Type B pancreatic cell (in vitro differentiated cells): ENCODE data around the gene HTRA1. TPM values are rescaled to one million over a fixed set of nuclear protein-coding genes. Genes with fewer than 3 reads are reported as not detected.

Source experiments
- DNase-seq: peaks from one replicate; pipeline ENCODE4 v3.0.0; 2021; ENCODE audit warnings: mixed read lengths; ENCODE audit not compliant: unreplicated experiment; ENCODE audit errors: extremely low spot score
- H3K27ac Mint-ChIP-seq: 2 replicates; pipeline ENCODE4 v1.8.0; 2021; ENCODE audit warnings: mild to moderate bottlenecking, mixed read lengths
- H3K27me3 Mint-ChIP-seq: 2 replicates; pipeline ENCODE4 v1.8.0; 2021; ENCODE audit warnings: mixed read lengths
- H3K36me3 Mint-ChIP-seq: 2 replicates; pipeline ENCODE4 v1.8.0; 2021; ENCODE audit warnings: mixed read lengths
- H3K4me1 Mint-ChIP-seq: one replicate; pipeline ENCODE4 v1.8.0; 2021; ENCODE audit warnings: mixed read lengths; ENCODE audit not compliant: unreplicated experiment
- H3K4me3 Mint-ChIP-seq: 2 replicates; pipeline ENCODE4 v1.8.0; 2021; ENCODE audit warnings: mild to moderate bottlenecking, mixed read lengths
- H3K9me3 Mint-ChIP-seq: 2 replicates; pipeline ENCODE4 v1.8.0; 2021; ENCODE audit warnings: mixed read lengths
- long read RNA-seq: library from polyadenylated mRNA; unstranded; transcript quantifications from one replicate; pipeline ENCODE4 v2.0.0, GENCODE V29; 2020
- total RNA-seq: library from RNA; stranded (reverse); gene quantifications from 2 replicates; pipeline ENCODE4 v1.2.1, GENCODE V29; 2021; ENCODE audit warnings: low replicate concordance
- TF ChIP-seq, protein P1 (sequence below): fragments of 200-600 bp; sonication (generic); conservative IDR thresholded peaks from 2 replicates; pipeline ENCODE4 v1.5.0; 2021; ENCODE audit warnings: antibody characterized with exemption, mild to moderate bottlenecking

The HTRA1 gene
- total RNA-seq: 12.9 and 32.6 TPM in 2 replicates
- long read RNA-seq, transcript HTRA1-201 (9 exons, 2,120 nt): major isoform, 6 of 8 reads
- long read RNA-seq, partial matches to known transcripts: 0 of 8 reads
- long read RNA-seq, other reads (novel, unspliced or antisense): 1 of 8 reads

DNA sequence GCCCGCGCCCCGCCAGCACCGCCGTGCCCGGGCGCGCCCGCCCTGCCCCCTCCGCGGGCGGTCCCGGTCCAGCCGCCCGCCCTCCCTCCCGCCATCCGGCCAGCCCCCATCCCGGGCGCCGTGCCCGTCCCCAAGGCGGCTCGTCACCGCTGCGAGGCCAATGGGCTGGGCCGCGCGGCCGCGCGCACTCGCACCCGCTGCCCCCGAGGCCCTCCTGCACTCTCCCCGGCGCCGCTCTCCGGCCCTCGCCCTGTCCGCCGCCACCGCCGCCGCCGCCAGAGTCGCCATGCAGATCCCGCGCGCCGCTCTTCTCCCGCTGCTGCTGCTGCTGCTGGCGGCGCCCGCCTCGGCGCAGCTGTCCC is at the start of gene HTRA1:
Gene HTRA1 (plus strand): TSS at position 187 of the 362 bp plus-strand sequence. CDS start 100 bp downstream, at position 287.
- Mint-ChIP-seq H3K36me3 (no peaks in the 10 kb centered on the region), H3K27ac (no peak within 1 kb of the TSS), H3K9me3 (no peaks in the 10 kb centered on the region), H3K4me3 (peak within 1 kb of the TSS; percentile 91), H3K4me1 (peaks cover 5% of the 10 kb centered on the region), H3K27me3 (peaks cover 78% of the 10 kb centered on the region)
- TF ChIP-seq, protein P1, sequence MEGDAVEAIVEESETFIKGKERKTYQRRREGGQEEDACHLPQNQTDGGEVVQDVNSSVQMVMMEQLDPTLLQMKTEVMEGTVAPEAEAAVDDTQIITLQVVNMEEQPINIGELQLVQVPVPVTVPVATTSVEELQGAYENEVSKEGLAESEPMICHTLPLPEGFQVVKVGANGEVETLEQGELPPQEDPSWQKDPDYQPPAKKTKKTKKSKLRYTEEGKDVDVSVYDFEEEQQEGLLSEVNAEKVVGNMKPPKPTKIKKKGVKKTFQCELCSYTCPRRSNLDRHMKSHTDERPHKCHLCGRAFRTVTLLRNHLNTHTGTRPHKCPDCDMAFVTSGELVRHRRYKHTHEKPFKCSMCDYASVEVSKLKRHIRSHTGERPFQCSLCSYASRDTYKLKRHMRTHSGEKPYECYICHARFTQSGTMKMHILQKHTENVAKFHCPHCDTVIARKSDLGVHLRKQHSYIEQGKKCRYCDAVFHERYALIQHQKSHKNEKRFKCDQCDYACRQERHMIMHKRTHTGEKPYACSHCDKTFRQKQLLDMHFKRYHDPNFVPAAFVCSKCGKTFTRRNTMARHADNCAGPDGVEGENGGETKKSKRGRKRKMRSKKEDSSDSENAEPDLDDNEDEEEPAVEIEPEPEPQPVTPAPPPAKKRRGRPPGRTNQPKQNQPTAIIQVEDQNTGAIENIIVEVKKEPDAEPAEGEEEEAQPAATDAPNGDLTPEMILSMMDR: no peak
- DNase-seq: no peak

DNA sequence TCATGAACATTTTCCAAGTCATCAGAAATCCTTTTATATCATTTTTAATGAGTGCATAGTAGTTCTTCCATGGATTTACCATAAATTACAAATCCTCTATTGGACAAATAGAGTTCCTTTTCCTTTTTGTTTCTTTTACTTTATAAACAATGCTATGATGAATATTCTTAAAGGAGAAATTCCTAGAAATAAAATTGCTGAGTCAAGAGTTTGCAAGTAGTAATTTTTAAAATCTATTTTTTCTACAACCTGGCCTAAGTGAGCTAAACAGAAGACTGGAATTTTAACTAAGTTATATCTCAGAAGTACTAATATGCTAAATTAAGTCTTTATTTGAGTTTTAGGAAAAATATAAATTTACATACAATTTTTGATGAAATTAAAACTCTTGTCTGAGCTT is 48.0 kb upstream of the HTRA1 start:
- Mint-ChIP-seq H3K4me3 (no peak overlapping the region), H3K4me1 (no peaks in the 10 kb centered on the region), H3K36me3 (peaks cover 11% of the 10 kb centered on the region), H3K9me3 (no peaks in the 10 kb centered on the region), H3K27ac (no peak overlapping the region), H3K27me3 (no peaks in the 10 kb centered on the region)
- no peak for DNase-seq
- TF ChIP-seq, protein P1: no peak

DNA sequence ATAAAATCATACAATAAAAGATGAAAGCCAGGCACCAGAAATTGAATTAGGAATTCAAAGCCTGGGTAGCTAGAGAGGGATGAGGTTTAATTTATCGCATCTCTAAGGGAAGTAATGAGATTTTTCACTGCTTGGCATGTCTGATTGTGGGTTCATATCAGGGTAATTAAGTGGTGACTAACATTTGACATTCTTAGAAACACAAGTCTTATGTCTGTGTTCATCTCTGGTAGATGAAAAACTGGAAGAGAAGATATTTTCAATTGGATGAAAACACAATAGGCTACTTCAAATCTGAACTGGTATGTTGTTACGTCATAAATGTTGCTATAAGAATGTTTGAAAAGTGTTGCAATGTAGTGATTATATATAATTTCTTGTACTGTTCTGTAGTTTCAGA is 43.7 kb upstream of the HTRA1 start:
- no peaks in the 10 kb centered on the region for H3K27me3 Mint-ChIP-seq
- no peak for DNase-seq
- H3K9me3 Mint-ChIP-seq: no peaks in the 10 kb centered on the region
- TF ChIP-seq, protein P1: no peak
- H3K4me1 Mint-ChIP-seq: peaks cover 6% of the 10 kb centered on the region
- no peak overlapping the region for H3K4me3 Mint-ChIP-seq
- H3K36me3 Mint-ChIP-seq: peaks cover 24% of the 10 kb centered on the region
- H3K27ac Mint-ChIP-seq: no peak overlapping the region

DNA sequence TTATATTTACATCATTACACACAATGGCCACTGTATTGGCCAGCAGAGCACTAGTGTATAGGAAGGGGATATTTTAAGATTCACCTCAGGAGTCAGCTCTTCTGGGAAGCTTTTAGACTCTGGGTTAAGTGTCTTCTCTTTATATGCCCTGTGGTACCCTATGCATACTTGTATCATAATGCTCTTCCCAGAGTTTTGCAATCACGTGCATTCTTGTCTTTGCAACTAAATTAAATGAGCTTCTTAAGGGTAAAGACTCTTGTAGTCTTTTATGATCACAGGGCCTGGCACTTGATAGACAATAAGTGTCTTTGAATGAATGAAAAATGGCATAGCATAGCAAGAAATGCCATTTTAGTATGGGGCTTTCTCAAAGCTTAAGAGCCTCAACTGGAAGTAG is 42.3 kb upstream of the HTRA1 start:
- Mint-ChIP-seq H3K27me3 (no peaks in the 10 kb centered on the region), H3K27ac (no peak overlapping the region), H3K9me3 (no peaks in the 10 kb centered on the region), H3K36me3 (peaks cover 24% of the 10 kb centered on the region), H3K4me1 (peaks cover 6% of the 10 kb centered on the region), H3K4me3 (no peak overlapping the region)
- no peak for DNase-seq
- TF ChIP-seq, protein P1: no peak

DNA sequence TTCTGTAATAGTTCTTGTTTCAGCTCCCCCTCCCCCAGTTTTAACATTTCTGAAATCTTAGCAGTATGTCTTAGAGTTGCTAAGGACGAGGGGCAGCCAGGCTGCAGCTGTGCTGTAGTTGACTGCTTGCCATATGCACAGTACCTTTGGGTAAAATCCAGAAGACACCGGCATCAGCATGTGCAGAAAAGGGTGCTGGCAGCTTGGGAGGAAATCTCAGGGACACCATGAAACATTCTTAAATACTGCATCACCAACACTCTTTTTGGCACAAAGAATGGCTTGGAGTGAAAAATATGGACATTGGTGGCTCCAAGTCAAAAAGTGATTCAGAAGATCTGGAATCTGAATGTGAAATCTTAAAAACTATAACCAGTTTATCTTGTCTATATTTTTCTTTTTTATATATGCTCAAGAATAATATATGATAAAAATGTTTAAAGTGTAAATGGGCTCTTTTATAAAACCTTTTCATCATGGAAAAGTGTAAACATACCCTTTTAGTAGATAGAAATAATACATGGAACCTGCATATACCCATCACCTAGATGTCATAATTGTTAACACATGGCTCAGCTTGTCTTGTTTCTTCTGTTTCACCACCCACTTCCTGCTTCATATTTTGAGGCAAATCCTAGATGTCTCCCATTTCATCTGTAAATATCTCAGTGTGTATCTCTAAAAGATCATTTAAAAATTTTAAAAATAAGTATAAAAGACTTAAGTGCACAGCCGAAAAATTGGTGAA is 41.3 kb upstream of the HTRA1 start:
- Mint-ChIP-seq H3K27me3 (no peaks in the 10 kb centered on the region), H3K4me1 (peaks cover 6% of the 10 kb centered on the region), H3K9me3 (no peaks in the 10 kb centered on the region), H3K4me3 (no peak overlapping the region), H3K27ac (no peak overlapping the region), H3K36me3 (peaks cover 24% of the 10 kb centered on the region)
- DNase-seq: no peak
- TF ChIP-seq, protein P1: no peak
